ENCODE results near the gene CRIP2. TPM values are rescaled to one million over a fixed set of nuclear protein-coding genes. Genes with fewer than 3 reads are reported as not detected.

The CRIP2 gene
- polyA plus RNA-seq, 1 donor from 2014 or later, result 214 TPM

DNA sequence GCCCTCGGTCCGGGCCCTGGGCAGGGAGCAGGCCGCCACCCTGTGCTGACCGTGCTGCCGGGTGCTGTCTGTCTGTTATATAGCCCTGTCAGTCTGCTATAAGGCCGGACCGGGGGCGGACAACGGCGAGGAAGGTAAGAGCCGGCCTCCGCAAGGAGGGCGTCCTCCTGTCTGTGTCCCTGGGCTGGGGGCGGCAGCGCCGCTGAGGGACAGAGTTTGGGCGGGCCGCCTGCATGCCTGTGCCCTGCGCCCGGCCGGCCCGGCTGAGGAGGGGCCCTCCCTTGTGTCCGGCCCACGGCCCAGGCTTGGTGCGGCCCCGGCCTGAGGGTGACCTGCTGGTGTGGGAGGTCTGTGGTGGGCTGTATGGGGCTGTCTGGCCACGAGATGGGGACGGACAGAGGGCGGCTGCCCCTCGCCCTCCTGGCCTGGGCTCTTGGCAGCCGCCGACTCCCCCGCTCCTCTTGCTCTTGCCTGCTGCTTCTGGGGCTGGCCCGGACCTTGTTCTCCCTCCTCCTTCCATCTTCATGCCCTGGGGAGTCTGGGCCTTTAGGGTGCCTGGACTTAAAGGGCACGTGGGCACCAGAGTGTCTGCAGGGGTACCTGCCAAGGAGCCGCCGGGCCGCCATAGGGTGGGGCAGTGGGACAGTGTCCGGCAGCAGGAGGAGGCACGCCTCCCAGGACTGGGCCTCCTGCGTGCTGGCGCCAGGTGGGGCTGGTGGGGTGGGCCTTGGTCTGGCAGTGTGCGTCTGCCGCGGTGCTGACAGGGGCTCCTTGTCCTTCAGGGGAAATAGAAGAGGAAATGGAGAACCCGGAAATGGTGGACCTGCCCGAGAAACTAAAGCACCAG, 25.1 kb upstream of the CRIP2 start:
- H3F3A ChIP-seq (ENCODE audit: insufficient read depth, low read length, poor library complexity, severe bottlenecking), result no peaks in the 10 kb centered on the region
- no peak overlapping the region for H3K9ac ChIP-seq (ENCODE audit: low read length)
- H3K4me3 ChIP-seq (ENCODE audit: low read length), result no peak overlapping the region
- H3K9me2 ChIP-seq (ENCODE audit: insufficient read depth, low read length), result no peaks in the 10 kb centered on the region
- H3K9me3 ChIP-seq (ENCODE audit: low read length), result no peaks in the 10 kb centered on the region
- H2AFZ ChIP-seq (ENCODE audit: low read depth, low read length), result no peak overlapping the region
- no peak overlapping the region for H3K4me2 ChIP-seq (ENCODE audit: low read length)
- no peaks in the 10 kb centered on the region for H3K36me3 ChIP-seq (ENCODE audit: insufficient read depth, low read length)
- no peak overlapping the region for H3K27ac ChIP-seq (ENCODE audit: low read length)
- no peaks in the 10 kb centered on the region for H4K20me1 ChIP-seq (ENCODE audit: insufficient read depth)
- H3K27me3 ChIP-seq (ENCODE audit: insufficient read depth, low read depth, low read length), result no peaks in the 10 kb centered on the region
- no peaks in the 10 kb centered on the region for H3K79me2 ChIP-seq (replicated peaks; ENCODE audit: insufficient read depth, low read length)
- TF ChIP-seq EZH2 (IDR thresholded peaks at IDR 0.05; ENCODE audit: borderline replicate concordance, insufficient read depth, low read length, poor library complexity, severe bottlenecking) (no peak), POLR2AphosphoS5 (IDR thresholded peaks at IDR 0.05) (no peak), RAD21 (conservative IDR thresholded peaks at IDR 0.05) (no peak), SMC3 (conservative IDR thresholded peaks at IDR 0.05; ENCODE audit: poor library complexity) (no peak), TAF1 (IDR thresholded peaks at IDR 0.05; ENCODE audit: low read depth) (no peak), EP300 (conservative IDR thresholded peaks at IDR 0.05; ENCODE audit: poor library complexity, severe bottlenecking) (no peak), MXI1 (conservative IDR thresholded peaks at IDR 0.05; ENCODE audit: poor library complexity, severe bottlenecking) (no peak), CTCF (IDR thresholded peaks at IDR 0.05; ENCODE audit: poor library complexity, severe bottlenecking) (no peak)
- TF ChIP-seq, protein P1, sequence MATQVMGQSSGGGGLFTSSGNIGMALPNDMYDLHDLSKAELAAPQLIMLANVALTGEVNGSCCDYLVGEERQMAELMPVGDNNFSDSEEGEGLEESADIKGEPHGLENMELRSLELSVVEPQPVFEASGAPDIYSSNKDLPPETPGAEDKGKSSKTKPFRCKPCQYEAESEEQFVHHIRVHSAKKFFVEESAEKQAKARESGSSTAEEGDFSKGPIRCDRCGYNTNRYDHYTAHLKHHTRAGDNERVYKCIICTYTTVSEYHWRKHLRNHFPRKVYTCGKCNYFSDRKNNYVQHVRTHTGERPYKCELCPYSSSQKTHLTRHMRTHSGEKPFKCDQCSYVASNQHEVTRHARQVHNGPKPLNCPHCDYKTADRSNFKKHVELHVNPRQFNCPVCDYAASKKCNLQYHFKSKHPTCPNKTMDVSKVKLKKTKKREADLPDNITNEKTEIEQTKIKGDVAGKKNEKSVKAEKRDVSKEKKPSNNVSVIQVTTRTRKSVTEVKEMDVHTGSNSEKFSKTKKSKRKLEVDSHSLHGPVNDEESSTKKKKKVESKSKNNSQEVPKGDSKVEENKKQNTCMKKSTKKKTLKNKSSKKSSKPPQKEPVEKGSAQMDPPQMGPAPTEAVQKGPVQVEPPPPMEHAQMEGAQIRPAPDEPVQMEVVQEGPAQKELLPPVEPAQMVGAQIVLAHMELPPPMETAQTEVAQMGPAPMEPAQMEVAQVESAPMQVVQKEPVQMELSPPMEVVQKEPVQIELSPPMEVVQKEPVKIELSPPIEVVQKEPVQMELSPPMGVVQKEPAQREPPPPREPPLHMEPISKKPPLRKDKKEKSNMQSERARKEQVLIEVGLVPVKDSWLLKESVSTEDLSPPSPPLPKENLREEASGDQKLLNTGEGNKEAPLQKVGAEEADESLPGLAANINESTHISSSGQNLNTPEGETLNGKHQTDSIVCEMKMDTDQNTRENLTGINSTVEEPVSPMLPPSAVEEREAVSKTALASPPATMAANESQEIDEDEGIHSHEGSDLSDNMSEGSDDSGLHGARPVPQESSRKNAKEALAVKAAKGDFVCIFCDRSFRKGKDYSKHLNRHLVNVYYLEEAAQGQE (IDR thresholded peaks at IDR 0.05; ENCODE audit: borderline replicate concordance), result no peak

DNA sequence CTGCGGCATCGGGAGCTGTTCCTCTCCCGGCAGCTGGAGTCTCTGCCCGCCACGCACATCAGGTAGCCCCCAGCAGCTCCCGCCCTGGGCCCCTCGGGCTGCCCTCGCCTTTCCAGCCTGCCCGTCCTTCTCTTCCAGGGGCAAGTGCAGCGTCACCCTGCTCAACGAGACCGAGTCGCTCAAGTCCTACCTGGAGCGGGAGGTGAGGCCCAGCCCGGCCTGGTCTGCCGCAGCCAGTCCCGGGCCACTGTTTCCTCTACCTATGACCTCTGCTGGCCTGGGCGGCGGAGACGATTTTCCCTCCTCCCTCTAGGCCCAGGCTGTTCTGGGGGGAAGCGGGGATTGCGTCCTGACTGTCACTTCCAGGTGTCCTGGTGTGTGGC, 24.5 kb upstream of the CRIP2 start:
- Histone ChIP-seq H3K36me3 (ENCODE audit: insufficient read depth, low read length) (no peaks in the 10 kb centered on the region), H3F3A (ENCODE audit: insufficient read depth, low read length, poor library complexity, severe bottlenecking) (no peaks in the 10 kb centered on the region), H2AFZ (ENCODE audit: low read depth, low read length) (no peak overlapping the region), H3K79me2 (replicated peaks; ENCODE audit: insufficient read depth, low read length) (no peaks in the 10 kb centered on the region), H3K9me2 (ENCODE audit: insufficient read depth, low read length) (no peaks in the 10 kb centered on the region), H3K9me3 (ENCODE audit: low read length) (no peaks in the 10 kb centered on the region), H3K27ac (ENCODE audit: low read length) (no peak overlapping the region), H3K4me2 (ENCODE audit: low read length) (no peak overlapping the region), H4K20me1 (ENCODE audit: insufficient read depth) (no peaks in the 10 kb centered on the region), H3K4me3 (ENCODE audit: low read length) (no peak overlapping the region), H3K27me3 (ENCODE audit: insufficient read depth, low read depth, low read length) (no peaks in the 10 kb centered on the region), H3K9ac (ENCODE audit: low read length) (no peak overlapping the region)
- TF ChIP-seq CTCF (IDR thresholded peaks at IDR 0.05; ENCODE audit: poor library complexity, severe bottlenecking), result no peak
- no peak for TF ChIP-seq SMC3 (conservative IDR thresholded peaks at IDR 0.05; ENCODE audit: poor library complexity)
- TF ChIP-seq EZH2 (IDR thresholded peaks at IDR 0.05; ENCODE audit: borderline replicate concordance, insufficient read depth, low read length, poor library complexity, severe bottlenecking), result no peak
- TF ChIP-seq, protein P1 (IDR thresholded peaks at IDR 0.05; ENCODE audit: borderline replicate concordance), result no peak
- TF ChIP-seq MXI1 (conservative IDR thresholded peaks at IDR 0.05; ENCODE audit: poor library complexity, severe bottlenecking), result no peak
- no peak for TF ChIP-seq TAF1 (IDR thresholded peaks at IDR 0.05; ENCODE audit: low read depth)
- TF ChIP-seq RAD21 (conservative IDR thresholded peaks at IDR 0.05), result no peak
- no peak for TF ChIP-seq EP300 (conservative IDR thresholded peaks at IDR 0.05; ENCODE audit: poor library complexity, severe bottlenecking)
- no peak for TF ChIP-seq POLR2AphosphoS5 (IDR thresholded peaks at IDR 0.05)

All from neural cell (in vitro differentiated cells).